NCI-H510A treated with DMSO at 0.1 percent for 48 hours (cell line): ENCODE data around the gene THRA.

Source experiments
- DNase-seq: peaks from one replicate; lab custom pipeline; 2025; lab: John Stamatoyannopoulos, UW

The THRA gene

GRCh38 chr17:40099619-40100418 is 37.1 kb downstream of the THRA start:
- DNase-seq: no peak

DNA sequence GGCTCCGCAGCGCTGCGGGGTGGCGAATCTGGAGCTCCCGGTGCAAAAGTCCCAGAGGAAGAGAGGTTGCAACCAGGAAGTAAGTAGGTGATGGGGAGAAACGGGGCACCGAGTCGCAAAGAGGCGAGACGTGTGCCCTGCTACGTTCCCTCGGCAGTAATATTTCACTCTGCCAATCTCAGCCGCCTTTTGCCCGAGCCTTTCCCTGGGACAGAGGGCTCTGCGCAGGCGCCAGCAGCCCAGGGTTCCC is 37.6 kb downstream of the THRA start, which contains the start of gene NR1D1:
Gene NR1D1 (minus strand): TSS at position 171 of the 250 bp plus-strand sequence. CDS start 495 bp downstream, outside the sequence.
- no peak for DNase-seq

DNA sequence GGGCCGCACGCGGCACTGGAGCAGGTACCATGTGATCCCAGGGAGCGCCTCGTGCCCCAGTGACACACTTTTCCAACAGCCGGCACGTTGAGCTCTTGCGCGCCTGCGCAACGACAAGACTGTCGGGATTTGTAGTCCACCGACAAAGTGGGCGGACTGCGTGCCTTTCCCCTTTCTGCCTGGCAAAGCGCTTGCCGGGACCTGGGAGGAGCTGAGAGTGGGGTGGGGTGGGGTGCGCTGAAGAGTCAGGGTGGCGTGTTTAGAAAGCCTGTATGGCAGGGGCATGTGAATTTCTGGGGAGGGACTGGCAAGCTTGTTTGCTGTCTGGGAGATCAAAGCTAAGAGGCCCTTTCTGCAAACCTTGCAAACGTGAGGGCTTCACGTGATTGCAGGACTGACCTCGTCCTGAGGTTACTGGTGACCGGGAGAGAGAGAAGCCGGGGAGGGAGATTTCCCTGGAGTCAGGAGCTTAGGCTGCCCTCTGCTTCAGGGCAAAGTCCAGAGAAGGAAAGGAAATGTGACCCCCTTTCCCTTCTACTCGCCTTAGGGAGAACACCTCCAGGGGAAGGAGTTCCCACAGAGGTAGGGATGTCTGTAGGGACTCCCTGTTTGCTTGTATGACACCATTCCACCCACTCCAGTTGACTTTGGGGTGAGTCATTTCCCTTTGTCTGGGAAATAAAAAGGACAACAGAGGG is 38.1 kb downstream of the THRA start:
- peak; percentile 95 for DNase-seq

GRCh38 chr17:40101367-40102210 is 38.8 kb downstream of the THRA start:
- no peak for DNase-seq

DNA sequence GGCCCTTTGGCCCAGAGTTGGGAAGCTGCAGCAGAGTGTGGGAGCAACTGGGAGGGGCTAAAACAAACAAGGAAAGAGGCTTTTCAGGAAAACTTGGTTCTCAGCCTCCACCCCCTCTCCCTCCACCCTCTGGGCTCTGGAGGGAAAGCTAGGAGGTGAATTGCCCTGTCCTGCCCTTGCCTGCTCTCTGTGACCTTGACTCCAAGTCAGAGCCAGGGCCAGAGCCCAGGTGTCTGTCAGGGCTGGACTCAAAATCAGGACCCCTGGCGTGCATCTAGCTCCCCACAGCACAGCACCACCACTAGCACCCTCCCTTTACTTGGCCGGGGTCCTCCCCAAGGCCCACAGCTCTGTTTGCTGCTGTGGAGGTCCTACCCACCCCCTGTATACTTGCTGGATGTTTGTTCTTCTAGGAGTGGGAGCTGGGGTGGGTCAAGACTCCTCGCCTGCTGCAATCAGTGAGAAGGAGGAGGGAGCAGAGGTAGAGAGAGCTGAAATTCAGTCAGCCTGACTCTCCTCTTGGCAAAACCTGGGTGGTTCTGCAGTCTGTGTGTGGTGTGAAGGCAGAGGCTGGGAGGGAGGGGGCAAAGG is 40.4 kb downstream of the THRA start:
- no peak for DNase-seq

GRCh38 chr17:40103688-40104087 is 40.9 kb downstream of the THRA start:
- DNase-seq: no peak

- no peak for DNase-seq
Observed at GRCh38 chr17:40104594-40105486, 42.1 kb downstream of the THRA start.

DNA sequence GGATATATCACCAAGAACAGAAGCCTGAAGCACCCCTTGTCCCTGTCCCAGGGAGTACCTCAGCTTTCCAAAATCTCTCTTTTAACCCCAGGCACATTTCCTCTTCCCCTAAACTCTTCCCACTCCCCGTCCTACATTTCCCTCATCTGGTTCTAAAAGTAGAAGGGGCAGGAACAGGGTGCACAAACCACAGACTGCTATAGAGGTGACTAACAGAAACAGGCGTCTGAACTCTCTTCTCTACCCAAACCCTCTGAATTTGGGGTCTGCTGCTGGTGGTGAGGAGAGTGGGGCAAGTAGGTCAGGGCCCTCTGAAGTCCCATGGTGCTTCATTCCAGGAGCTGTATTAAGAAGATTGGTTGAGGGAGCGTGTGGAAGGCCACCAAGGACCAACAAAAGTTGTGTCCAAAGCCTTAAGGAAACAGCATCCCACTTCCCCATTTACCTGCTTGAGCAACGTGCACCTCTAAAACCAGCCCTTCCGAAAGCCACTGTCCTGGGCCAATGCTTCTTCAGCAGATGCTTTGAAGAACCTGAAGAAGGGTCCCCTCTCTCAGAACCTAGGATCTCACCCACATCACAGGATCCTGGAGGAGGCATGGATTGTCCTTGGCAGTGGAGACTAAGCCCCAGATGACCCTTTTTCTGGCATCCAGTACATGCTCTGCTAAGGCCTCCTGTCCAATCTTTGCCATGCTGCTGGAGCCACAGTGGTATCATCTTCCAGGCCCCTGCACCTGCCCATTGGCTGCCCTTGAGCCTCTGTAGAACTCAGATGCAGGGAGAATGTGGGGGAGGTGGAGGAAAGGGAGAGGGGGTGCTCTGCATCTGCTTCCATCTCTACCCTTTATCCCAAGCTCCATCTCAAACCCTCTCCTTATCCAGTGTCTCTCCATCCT is 43.3 kb downstream of the THRA start:
- no peak for DNase-seq

DNA sequence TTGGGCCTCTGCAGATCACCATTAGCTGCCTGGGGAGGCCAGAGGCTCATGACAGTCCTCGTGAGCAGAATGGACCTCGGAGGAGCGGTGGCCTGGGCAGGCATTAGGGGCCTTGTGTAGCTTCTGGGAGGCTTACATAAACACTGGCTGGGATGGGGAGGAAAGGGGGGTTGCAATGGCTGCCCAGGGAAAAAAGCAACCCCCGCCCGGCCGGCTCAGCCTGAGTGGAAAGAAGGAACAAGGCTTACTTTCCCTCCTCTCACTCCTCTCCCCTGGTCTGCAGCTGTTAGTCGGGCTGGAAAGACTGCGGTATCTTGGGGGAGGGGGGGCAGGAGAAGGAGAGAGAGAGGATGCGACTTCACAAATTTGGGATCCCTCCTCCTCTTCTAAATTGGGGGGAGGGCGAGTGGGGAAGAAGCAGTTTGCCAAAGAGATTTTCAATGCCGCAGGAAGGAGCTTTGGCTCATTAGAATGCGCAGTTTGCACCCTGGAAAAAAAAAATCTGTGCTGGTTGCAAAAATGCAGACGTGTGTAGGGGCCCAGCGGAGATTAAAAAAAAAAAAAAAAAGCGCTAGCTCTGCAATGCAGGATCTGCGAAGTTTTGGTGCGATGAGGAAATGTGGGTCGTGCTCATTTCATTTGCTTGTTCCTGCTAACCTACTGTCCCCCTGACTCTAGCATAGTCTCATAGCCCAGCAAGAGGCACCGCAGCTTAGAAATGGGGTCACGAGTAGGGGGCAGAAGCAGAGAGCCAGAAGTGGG is 44.2 kb downstream of the THRA start:
- DNase-seq: no peak

DNA sequence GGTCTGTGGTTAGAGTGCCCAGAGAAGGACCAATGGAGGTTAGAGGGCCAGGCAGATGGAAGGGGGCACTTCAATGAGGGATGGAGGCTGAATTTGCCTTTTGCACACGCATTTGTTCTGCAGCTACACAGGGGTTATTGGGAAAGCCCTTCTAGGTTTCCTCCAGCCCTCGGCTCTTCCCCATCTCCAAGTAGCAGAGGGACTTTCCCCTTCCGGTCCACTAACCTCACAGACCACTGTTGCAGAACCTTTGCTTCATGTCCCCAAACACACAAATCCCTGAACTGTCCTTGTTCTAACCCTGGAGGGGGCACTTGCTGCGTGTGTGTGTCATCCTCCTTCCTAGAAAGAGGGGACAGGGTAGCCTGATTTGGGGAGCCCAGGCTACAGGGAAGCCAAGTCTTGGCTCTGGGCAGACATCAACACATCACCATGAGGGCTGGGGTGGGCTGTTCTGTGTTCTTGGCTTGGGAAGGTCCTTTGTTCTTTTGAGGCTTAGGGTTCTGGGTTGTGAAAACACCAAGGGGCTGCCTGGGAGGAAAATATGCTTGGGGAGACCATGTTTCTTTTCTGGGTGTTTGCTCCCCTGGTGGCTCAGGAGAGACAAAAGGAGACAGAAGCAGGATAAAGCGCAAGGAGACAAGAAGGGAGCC is 44.9 kb downstream of the THRA start:
- no peak for DNase-seq

DNA sequence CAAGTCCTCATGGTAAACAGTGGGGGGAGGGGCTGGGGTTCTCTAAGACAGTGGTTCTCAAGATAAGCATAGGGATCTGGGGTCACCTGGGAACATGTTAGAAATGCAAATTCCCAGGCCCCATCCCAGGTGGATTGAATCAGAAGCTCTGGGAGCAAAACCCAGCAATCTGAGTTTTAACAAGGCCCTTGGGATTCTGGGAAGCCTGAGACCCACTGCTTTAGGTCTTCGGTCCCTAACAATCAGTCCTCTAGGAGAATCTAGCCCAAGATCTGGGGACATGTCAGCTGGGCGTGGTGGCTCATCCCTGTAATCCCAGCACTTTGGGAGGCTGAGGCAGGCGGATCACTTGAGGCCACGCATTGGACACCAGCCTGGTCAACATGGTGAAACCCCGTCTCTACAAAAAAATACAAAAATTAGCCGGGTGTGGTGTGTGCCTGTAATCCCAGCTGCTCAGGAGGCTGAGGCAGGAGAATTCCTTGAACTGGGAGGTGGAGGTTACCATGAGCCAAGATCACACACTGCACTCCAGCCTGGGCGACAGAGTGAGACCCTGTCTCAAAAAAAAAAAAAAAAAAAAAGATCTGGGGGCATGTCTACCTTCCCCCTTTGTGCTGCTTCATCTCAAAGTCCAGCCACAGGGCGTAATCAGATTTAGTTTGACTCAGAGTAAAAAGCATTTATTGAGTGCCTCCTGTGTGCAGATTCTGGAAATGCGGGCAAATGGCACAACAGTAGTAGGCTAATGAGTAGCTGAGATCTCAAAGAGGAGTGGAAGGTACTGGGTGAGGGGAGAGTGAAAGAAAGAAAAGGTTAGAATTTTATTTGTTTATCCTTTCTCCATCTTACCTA is 46.4 kb downstream of the THRA start:
- no peak for DNase-seq

DNA sequence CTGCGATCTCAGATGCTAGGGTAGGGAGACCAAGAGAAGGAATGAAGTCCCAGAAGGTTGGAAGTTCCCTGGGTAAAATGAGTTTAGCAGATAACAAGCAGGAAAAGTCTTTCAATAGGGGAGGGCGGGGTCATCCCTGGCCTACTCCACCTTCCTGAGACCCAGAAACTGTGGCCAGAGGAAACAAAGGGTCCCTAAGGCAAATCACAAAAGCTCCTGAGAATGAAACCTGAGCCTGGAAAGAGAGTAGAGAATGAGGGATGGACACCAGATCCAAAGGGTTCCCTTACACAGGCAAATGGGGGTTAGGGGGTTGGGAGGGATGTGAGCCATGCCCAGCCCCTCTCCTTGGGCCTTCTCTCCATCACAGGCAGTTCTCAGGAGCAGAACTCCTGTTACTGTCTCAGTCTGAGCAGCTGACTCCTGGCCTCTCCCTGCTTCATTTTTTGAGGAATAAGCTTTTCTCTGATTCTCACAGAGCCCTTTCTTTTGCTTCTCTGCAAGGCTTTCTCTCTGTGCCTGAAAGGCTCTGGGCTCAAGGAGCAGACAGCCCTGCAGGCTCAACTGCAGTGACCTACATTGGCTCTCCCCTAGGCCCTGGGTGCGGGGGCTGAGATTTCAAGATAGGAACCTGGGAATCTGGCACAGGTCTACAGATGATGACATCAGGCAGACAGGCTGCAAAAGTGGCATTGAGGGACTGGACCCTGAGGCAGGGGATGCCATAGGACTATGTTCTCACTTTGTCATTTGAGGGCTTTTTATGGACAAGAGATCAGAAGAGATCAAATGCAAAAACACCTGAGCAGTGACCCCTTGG is 47.5 kb downstream of the THRA start:
- DNase-seq: no peak

- peak; percentile 89 for DNase-seq
Observed at GRCh38 chr17:40111221-40112128, 48.7 kb downstream of the THRA start.

GRCh38 chr17:40112191-40112711 is 49.5 kb downstream of the THRA start:
- no peak for DNase-seq

DNA sequence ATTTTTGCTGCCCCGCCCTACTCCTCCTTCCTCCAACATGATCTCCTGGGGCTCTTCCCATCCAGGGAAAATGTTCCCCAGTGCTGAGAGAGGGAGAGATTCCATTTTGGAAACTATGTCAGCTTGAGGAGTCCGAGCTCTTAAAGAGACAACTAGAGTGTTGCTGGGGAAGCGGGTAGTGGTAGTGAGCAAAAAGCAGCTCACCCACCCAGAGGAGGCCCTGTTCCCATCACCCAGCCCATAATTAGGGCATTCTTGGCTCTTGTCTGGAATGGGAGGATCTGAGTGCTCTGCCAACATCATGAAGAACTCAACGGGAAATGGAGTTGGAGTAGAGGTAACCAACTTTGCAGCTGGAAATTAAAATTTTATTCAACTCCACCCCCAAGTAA is 49.9 kb downstream of the THRA start:
- no peak for DNase-seq
